IgD-negative memory B cell (primary cell): ENCODE measurements around the gene NSUN6. TPM values are rescaled to one million over a fixed set of nuclear protein-coding genes. Genes with fewer than 3 reads are reported as not detected.

ENCODE experiments used
- H3K27ac Mint-ChIP-seq, 3 donors: one replicate each; pipeline ENCODE4 v1.8.0; 2020 to 2022; ENCODE audit warnings: mild to moderate bottlenecking in 3 of 3, mixed read lengths in 3 of 3, moderate library complexity in 1 of 3
- H3K27me3 Mint-ChIP-seq: one replicate; pipeline ENCODE4 v1.8.0; 2021; ENCODE audit warnings: mixed read lengths
- H3K36me3 Mint-ChIP-seq: one replicate; pipeline ENCODE4 v1.8.0; 2020; ENCODE audit warnings: mild to moderate bottlenecking, mixed read lengths
- H3K4me1 Mint-ChIP-seq, 3 donors: one replicate each; pipeline ENCODE4 v1.8.0; 2020 to 2022; ENCODE audit warnings: mixed read lengths in 3 of 3, mild to moderate bottlenecking in 1 of 3
- H3K4me3 Mint-ChIP-seq, 4 donors: one replicate each; pipeline ENCODE4 v1.8.0; 2020 to 2022; ENCODE audit warnings: mild to moderate bottlenecking in 4 of 4, mixed read lengths in 4 of 4, moderate library complexity in 3 of 4
- H3K9me3 Mint-ChIP-seq, 3 donors: one replicate each; pipeline ENCODE4 v1.8.0; 2020 to 2021; ENCODE audit warnings: mixed read lengths in 3 of 3, mild to moderate bottlenecking in 1 of 3
- polyA plus RNA-seq: library from polyadenylated mRNA; unstranded; fragments of 300-500 nt; fragmentation: Illumina TruSeq; gene quantifications from one replicate; pipeline ENCODE4 v1.2.3, GENCODE V29; 2021

Gene NSUN6
- polyA plus RNA-seq, 1 donor from 2014 or later, result 8.6 TPM

- no peaks in the 10 kb centered on the region for H3K9me3 Mint-ChIP-seq
- no peak overlapping the region for H3K4me3 Mint-ChIP-seq
- no peaks in the 10 kb centered on the region for H3K36me3 Mint-ChIP-seq
- H3K27me3 Mint-ChIP-seq, result no peaks in the 10 kb centered on the region
- no peak overlapping the region for H3K27ac Mint-ChIP-seq
- H3K4me1 Mint-ChIP-seq, result no peaks in the 10 kb centered on the region
These were observed 84.0 kb downstream of the NSUN6 start for GRCh38 chr10:18567343-18567856.

- Mint-ChIP-seq H3K4me1 (no peaks in the 10 kb centered on the region), H3K27ac (no peak overlapping the region), H3K36me3 (no peaks in the 10 kb centered on the region), H3K9me3 (no peaks in the 10 kb centered on the region), H3K4me3 (no peak overlapping the region), H3K27me3 (no peaks in the 10 kb centered on the region)
These were observed 85.2 kb downstream of the NSUN6 start for GRCh38 chr10:18566177-18566576.

- H3K27ac Mint-ChIP-seq, result no peak overlapping the region
- no peaks in the 10 kb centered on the region for H3K9me3 Mint-ChIP-seq
- H3K4me3 Mint-ChIP-seq, result no peak overlapping the region
- H3K4me1 Mint-ChIP-seq, result no peaks in the 10 kb centered on the region
- no peaks in the 10 kb centered on the region for H3K27me3 Mint-ChIP-seq
- no peaks in the 10 kb centered on the region for H3K36me3 Mint-ChIP-seq
These were observed 86.4 kb downstream of the NSUN6 start for GRCh38 chr10:18565006-18565405.

DNA sequence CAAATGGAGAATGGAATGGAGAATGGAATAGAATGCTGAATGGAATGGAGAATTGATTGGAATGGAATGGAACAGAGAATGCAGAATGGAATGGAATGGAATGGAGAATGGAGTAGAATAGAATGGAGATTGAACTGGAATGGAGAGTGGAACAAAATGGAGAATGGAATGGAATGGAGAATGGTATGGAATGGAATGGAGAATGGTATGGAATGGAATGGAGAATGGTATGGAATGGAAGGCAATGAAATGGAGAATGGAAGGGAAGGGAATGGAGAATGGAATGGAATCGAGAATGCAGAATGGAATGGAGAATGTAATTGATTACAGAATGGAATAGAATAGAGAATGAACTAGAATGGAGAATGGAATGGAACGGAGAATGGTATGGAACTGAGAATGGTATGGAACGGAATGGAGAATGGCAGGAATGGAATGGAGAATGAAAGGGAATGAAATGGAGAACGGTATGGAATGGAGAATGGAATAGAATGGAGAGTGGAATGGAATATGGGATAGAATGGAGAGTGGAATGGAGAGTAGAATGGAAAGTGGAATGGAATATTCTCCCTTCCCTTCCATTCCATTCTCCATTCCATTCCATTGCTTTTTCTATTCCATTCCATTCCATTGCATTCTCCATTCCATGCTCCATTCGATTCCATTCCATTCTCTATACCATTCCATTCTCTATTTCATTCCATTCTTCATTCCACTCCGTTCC is 88.2 kb downstream of the NSUN6 start:
- Mint-ChIP-seq H3K27ac (no peak overlapping the region), H3K27me3 (no peaks in the 10 kb centered on the region), H3K4me1 (no peaks in the 10 kb centered on the region), H3K36me3 (no peaks in the 10 kb centered on the region), H3K9me3 (no peaks in the 10 kb centered on the region), H3K4me3 (no peak overlapping the region)

- Mint-ChIP-seq H3K9me3 (no peaks in the 10 kb centered on the region), H3K4me1 (no peaks in the 10 kb centered on the region), H3K36me3 (no peaks in the 10 kb centered on the region), H3K27me3 (no peaks in the 10 kb centered on the region), H3K4me3 (no peak overlapping the region), H3K27ac (no peak overlapping the region)
These were observed 89.4 kb downstream of the NSUN6 start for GRCh38 chr10:18561861-18562551.

DNA sequence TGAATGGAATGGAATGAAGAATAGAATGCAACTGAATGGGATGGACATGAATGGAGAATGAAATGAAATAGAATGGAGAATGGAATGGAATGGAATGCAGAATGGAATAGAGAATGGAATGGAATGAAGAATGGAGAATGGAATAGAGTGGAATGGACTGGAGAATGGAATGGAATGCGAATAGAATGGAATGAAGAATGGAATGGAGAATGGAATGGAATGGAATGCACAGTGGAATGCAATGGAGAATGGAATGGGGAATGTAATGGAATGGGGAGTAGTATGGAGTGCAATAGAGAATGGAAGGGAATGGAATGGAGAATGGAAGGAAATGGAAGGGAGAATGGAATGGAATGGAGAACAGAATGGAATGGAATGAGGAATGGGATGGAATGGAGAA is 93.4 kb downstream of the NSUN6 start:
- H3K36me3 Mint-ChIP-seq, result no peaks in the 10 kb centered on the region
- no peaks in the 10 kb centered on the region for H3K9me3 Mint-ChIP-seq
- no peak overlapping the region for H3K4me3 Mint-ChIP-seq
- H3K4me1 Mint-ChIP-seq, result no peaks in the 10 kb centered on the region
- no peak overlapping the region for H3K27ac Mint-ChIP-seq
- H3K27me3 Mint-ChIP-seq, result no peaks in the 10 kb centered on the region

- H3K27me3 Mint-ChIP-seq, result no peaks in the 10 kb centered on the region
- no peaks in the 10 kb centered on the region for H3K4me1 Mint-ChIP-seq
- H3K9me3 Mint-ChIP-seq, result no peaks in the 10 kb centered on the region
- H3K4me3 Mint-ChIP-seq, result no peak overlapping the region
- no peaks in the 10 kb centered on the region for H3K36me3 Mint-ChIP-seq
- H3K27ac Mint-ChIP-seq, result no peak overlapping the region
These were observed 94.8 kb downstream of the NSUN6 start for GRCh38 chr10:18556522-18557147.

DNA sequence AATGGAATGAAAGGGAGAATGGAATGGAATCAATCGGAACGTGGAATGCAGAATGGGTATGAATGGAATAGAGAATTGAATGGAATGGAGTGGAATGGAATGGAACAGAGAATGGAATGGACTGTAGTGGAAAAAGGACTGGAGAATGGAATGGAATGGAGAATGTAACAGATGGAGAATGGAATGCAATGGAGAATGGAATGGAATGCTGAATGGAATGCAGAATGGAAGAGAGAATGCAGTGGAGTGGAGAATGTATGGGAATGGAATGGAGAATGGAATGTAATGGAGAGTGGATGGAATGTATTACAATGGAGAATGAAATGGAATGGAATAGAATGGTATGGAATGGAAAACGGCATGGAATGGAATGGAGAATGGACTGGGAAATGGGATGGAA is 96.9 kb downstream of the NSUN6 start:
- Mint-ChIP-seq H3K27me3 (no peaks in the 10 kb centered on the region), H3K4me3 (no peak overlapping the region), H3K4me1 (no peaks in the 10 kb centered on the region), H3K36me3 (peaks cover 2% of the 10 kb centered on the region), H3K27ac (no peak overlapping the region), H3K9me3 (no peaks in the 10 kb centered on the region)

- H3K27ac Mint-ChIP-seq, result no peak overlapping the region
- peaks cover 8% of the 10 kb centered on the region for H3K36me3 Mint-ChIP-seq
- H3K4me3 Mint-ChIP-seq, result no peak overlapping the region
- H3K9me3 Mint-ChIP-seq, result no peaks in the 10 kb centered on the region
- no peaks in the 10 kb centered on the region for H3K4me1 Mint-ChIP-seq
- no peaks in the 10 kb centered on the region for H3K27me3 Mint-ChIP-seq
These were observed 99.9 kb downstream of the NSUN6 start for GRCh38 chr10:18551473-18551872.

DNA sequence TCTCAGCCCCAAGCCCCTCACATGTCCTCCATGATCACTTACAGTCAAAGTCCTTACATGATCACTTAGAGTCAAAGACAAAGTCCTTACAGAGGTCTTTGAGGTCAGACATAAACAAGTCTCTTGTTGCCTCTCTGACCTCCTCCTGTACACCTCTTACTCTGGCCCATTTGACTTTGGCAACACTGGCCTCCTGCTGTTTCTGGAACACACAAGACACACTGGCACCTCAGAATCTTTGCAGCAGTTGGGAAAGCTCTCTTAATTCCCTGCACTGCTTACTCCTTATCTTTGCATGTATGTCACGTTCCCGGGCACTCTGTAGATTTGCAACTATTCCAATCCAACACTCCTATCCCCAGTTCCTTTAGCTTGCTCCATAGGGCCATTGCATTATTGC is 102.3 kb downstream of the NSUN6 start:
- Mint-ChIP-seq H3K9me3 (no peaks in the 10 kb centered on the region), H3K4me1 (no peaks in the 10 kb centered on the region), H3K27me3 (no peaks in the 10 kb centered on the region), H3K36me3 (peaks cover 10% of the 10 kb centered on the region), H3K4me3 (no peak overlapping the region), H3K27ac (no peak overlapping the region)

DNA sequence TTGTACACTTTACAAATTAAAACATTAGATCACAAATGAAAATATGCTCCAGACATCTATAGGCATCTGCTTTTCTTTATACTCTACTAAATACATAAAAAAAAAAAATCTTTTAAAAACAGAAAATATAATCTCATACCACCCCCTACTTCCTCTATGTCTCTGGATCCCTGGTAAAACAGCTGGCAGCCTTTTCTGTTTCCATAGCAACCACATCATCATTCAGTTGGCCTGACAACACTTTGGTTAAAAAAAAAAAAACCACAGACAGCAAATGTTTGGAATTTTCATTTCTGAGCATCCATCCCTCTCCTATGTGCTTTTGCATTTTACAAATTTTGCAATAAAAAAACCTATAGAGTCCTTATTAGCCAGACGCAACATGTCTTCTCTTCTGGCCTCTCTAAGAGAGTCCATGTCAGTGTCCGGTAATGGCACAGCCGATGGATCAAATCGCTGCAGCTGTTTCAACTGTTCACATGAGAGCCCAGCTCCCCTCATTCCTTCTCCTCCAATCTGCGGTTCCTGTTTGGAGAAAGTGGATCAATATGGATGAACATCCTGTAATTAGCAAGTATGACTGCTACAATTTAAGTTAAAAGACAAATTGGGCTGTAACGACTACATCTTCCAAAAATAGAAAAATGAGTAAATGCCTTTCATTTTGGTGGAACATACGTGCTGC is 105.6 kb downstream of the NSUN6 start:
- no peaks in the 10 kb centered on the region for H3K4me1 Mint-ChIP-seq
- H3K36me3 Mint-ChIP-seq, result peaks cover 11% of the 10 kb centered on the region
- peak overlapping the region in 2 of 3 donors; percentile 39 to 65 for H3K27ac Mint-ChIP-seq

DNA sequence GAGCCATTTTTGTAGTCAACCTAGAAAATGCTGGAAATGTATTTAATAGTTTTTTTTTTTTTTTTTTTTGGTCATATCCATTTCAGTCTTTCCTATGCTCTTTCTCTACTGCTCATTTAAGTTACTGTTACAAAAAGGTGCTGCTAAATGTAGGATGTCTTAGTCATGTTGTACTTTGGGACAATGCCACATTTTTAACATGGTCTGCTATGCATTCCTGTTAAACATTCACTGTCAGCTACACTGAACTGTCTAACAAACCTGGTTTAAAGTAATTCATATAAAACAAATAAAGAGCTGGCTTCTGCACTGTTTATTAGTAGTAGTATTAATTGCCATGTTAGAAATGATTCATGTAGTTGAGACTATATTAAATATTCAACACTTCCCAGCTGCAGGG is 108.6 kb downstream of the NSUN6 start:
- H3K27ac Mint-ChIP-seq, result peak overlapping the region in 1 of 3 donors; percentile 10
- H3K4me1 Mint-ChIP-seq, result no peaks in the 10 kb centered on the region
- no peaks in the 10 kb centered on the region for H3K27me3 Mint-ChIP-seq
- H3K9me3 Mint-ChIP-seq, result no peaks in the 10 kb centered on the region
- H3K4me3 Mint-ChIP-seq, result no peak overlapping the region
- peaks cover 17% of the 10 kb centered on the region for H3K36me3 Mint-ChIP-seq

More for the DNA sequence above, 105.6 kb downstream of the NSUN6 start:
- Mint-ChIP-seq H3K4me3 (no peak overlapping the region), H3K9me3 (no peaks in the 10 kb centered on the region), H3K27me3 (no peaks in the 10 kb centered on the region)

GRCh38 chr10:18540195-18540594 is 111.2 kb downstream of the NSUN6 start:
- H3K9me3 Mint-ChIP-seq, result no peaks in the 10 kb centered on the region
- H3K27me3 Mint-ChIP-seq, result no peaks in the 10 kb centered on the region
- H3K4me3 Mint-ChIP-seq, result no peak overlapping the region
- peaks cover 0 to 3% (median 0%) of the 10 kb centered on the region in 3 donors for H3K4me1 Mint-ChIP-seq
- no peak overlapping the region for H3K27ac Mint-ChIP-seq
- H3K36me3 Mint-ChIP-seq, result peaks cover 20% of the 10 kb centered on the region

GRCh38 chr10:18539335-18539734 is 112.1 kb downstream of the NSUN6 start:
- no peaks in the 10 kb centered on the region for H3K9me3 Mint-ChIP-seq
- H3K4me1 Mint-ChIP-seq, result peaks cover 0 to 3% (median 0%) of the 10 kb centered on the region in 3 donors
- H3K27me3 Mint-ChIP-seq, result no peaks in the 10 kb centered on the region
- no peak overlapping the region for H3K27ac Mint-ChIP-seq
- peaks cover 18% of the 10 kb centered on the region for H3K36me3 Mint-ChIP-seq
- H3K4me3 Mint-ChIP-seq, result no peak overlapping the region

DNA sequence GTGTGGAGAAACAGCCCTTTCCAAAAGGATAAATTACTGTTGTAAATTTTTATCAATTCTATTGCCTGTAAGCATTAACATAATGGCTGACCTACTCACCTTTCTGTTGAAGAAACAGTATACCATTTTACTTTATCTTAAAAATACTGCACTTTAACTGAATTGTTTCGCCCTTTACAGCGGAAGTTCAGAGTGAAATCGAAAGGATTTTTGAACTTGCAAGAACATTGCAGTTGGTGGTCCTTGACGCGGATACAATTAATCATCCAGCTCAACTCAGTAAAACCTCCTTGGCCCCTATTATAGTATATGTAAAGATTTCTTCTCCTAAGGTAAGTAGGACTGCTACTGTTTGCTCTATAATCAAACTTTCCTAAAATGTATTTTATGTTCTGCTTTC is 117.5 kb downstream of the NSUN6 start:
- no peaks in the 10 kb centered on the region for H3K27me3 Mint-ChIP-seq
- peaks cover 0 to 3% (median 0%) of the 10 kb centered on the region in 3 donors for H3K4me1 Mint-ChIP-seq
- H3K4me3 Mint-ChIP-seq, result no peak overlapping the region
- peaks cover 15% of the 10 kb centered on the region for H3K36me3 Mint-ChIP-seq
- peaks cover 1 to 7% (median 3%) of the 10 kb centered on the region in 3 donors for H3K9me3 Mint-ChIP-seq
- H3K27ac Mint-ChIP-seq, result no peak overlapping the region
